ENCODE results near the gene MUC5B. TPM values are rescaled to one million over a fixed set of nuclear protein-coding genes. Genes with fewer than 3 reads are reported as not detected.
"Not testable (repeated sequence)": the region's sequence is repeated elsewhere in the genome, so short reads cannot be mapped to it uniquely, and the experiment has no call there.

The MUC5B gene
- total RNA-seq, 1 donor from 2014 or later = not detected

DNA sequence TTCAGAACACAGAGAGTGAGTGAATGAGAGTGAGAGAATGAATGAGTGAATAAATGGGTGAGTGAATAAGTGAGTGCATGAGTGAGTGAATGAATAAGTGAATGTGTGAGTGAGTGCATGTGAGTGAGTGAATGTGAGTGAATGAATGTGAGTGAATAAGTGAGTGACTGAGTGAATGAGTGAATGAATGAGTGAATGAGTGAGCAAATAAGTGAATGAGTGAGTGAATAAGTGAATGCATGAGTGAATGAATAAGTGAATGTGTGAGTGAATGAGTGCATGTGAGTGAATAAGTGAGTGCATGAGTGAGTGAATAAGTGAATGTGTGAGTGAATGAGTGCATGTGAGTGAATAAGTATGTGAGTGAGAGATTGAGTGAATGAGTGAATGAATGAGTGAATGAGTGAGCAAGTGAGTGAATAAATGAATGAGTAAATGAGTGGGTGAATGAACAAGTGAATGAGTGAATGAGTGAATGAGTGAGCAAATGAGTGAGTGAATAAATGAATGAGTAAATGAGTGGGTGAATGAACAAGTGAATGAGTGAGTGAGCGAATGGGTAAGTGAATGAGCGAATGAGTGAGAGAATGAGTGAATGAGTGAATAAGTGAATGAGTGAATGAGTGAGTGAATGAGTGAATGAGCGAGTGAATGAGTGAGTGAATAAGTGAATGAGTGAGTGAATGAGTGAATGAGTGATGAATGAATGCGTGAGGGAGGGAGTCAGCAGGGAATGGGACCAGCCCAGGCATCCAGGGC is 21.3 kb upstream of the MUC5B start:
- peak; percentile 14 for DNase-seq (ENCODE audit: low read depth)

DNA sequence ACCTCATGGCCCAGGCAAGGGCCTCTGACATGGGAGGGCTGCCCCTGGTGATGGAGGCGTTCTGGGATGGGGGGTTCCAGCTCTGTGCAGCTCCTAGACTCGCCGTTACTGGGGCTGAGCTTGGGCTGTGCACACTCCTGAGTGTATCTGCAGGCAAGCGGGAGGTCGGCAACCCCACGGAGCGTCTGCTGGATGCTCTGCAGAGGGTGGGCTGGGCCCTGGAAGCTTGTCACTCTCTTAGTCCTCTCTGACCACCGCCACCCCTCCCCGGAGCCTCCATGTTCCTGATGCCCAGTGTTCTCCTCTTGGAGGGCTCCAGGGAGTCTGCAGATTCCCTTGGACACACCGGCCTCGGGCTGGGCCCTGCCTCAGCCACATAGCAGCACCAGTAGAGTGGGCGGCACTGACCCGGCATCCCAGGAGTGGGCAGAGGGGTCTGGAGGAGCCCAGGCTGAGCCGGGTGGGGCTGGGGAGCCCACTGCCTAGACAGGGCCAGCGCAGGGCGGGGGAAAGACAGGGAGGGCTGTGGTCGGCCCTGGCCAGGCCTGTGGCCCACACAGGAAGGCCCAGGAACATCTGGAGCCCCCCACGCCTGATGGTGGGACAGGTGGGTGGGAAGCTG is 20.6 kb upstream of the MUC5B start:
- no peak for DNase-seq (ENCODE audit: low read depth)

DNA sequence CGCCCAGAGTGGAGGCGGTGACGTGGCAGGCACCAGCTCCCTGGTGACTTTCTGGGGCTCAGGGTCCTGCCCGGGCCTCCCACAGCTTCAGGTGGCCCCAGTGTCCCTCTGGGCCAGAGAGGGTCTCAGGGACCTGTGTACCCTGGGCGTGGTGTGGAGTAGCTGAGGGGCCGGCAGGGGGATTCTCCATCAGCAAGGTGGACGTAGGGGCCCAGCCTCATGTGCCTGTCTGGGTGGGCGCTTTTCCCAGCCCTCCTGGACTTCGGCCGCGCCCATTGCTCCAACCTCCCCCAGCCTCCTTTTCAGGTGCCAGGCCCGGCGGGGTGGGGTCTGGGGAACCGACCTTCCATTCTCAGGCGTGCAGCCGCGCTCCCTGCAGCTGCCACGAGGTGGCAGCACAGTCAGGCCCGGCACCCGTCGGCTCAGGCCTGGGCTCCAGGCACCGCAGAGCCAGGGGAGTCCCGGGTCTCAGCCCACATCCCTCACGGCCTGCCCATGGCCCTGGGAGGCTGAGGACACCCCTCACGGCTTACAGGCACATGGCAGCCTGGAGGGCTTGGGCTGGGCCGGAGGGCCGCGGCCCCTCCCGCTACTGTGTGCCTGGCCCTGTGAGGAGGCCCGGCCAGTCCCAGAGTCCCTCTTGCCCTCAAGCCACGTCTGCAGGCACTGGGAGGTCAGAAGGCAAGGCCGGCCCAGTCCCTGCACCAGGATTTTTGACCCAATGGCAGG is 19.9 kb upstream of the MUC5B start:
- DNase-seq (ENCODE audit: low read depth) = peak; percentile 39

DNA sequence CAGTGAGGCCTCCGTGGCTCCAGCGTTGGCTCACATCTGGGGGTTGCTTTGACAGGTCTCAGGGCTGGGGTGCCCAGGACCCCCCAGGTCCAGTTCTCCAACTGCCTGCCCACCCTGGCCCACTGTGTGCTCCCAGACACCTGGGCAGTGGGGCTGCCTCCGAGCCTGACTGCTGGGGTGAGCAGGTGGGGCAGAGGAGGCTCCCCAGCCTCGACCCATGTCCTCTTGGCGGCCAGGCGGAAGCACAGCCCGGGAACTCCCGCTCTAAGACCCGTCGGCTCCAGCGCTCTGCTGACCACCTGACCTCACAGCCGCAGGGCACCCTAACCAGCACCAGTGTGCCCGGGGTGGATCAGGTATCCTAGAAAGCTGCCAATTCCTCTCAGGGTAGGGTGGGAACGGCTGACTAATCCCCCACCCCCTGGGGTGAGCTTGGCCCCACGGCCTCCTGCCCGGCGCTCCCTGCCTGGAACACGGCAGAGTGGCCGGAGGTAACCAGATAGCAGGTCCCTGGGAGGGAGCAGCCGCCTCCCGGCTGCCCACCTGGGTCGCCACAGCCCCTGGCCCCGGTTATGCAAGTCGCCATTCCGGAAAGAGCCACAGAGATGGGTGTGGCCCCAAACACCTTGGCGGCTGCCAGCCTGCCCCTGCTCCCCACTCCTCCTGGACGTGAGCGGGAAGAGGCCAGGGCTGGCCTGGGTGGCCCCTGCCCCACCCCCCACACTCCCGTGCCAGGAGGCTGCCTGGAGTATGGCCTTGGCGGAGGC is 19.2 kb upstream of the MUC5B start:
- no peak for DNase-seq (ENCODE audit: low read depth)

- DNase-seq (ENCODE audit: low read depth) = no peak
These were observed 18.3 kb upstream of the MUC5B start for GRCh38 chr11:1204381-1205101.

DNA sequence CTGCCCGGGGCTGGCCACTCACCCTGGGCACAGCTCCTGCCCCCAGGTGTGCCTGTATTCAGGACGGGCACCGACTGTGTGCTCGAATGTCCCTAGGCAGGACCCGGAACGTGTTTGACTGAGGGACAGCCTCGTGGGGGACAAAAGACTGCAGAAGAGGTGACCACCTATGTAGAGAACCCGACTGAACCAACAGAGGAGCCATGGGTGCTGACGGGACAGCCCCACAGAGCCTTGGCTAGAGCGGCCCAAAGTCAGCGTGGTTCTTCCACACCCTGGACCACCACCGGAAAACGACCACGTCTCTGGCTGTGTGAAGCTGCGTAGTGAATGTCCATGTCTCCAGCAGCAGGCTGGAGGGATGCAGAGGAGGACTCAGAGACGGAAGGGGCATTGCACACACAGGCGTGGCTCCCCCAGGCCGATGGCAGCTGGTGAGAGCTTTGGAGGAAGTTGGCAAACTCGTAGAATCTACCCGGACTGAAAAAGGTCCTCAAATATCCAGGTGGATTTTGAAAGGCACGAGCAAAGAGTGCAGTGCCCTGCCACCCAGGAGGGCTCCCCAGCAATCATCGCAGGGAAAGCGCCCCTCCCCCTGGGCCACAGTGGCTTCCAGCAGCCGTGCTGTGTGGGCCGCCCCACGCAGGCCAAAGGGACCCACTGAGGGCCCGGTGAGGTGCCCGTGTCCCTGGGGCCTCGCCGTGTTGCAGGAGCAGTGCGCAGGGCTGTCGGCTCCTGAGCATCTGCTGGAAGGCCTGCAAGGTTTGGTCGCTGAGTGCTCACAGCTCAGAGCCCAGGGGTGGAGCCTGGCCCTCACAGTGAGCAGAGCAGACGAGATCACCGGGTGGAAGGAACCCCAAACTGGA is 17.5 kb upstream of the MUC5B start:
- DNase-seq (ENCODE audit: low read depth) = no peak

DNA sequence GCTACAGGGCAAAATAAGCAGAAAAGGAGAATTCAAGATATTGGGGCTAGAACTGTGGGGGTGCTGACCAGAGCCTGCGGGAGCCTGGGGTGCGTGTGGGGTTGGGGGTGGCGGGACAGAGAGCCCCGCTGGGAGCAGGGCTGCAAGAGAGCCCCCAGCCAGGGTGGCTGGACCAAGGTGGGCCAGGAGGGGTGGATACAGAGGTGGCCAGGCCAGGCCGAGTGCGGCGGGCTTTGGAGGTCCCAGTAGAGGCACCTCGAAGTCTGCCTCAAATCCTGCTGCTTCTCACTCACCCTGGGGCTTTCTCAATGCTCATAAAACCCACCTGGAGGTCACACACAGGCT is 16.9 kb upstream of the MUC5B start:
- DNase-seq (ENCODE audit: low read depth) = no peak

DNA sequence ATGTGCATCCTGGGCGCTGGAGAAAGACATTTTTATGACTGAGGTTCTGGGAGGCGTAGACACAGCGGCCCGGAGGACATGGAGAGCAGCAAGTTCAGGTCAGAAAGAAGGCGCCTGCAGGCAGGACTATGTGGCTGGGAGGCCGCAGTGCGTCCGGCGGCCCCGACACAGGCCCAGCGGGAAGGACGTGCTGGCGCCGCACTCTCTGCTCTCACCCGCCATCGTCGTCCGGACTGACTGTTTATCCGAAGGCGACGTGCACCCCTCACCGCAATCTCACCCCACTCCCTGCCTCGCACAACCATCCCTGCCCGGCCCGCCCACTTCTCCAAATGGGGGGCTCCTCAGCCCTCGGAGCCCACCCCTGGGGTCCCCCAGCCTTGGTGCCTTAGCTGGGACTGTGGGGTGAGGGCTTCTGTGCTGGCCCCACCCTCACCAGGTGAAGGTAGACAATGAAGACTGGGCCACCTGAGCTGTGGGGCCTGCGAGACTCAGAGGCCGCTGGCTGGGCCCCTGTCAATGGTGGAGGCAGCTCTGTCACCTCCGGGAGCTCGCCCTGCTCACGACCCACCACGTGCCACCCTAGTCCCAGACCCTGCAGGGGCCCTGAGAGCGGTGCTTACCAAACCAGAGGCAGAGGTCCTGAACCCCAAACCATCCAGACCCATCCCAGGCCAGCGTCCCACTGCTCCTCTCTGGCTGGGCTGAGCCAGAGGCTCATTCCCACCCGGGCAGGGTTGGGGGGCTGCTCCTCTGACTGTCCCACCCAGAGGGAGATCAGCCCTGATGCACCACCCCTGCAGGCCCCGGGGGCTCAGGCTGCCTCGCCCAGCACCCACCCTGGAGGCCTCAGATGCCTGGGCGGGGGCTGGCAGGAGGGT is 16.2 kb upstream of the MUC5B start:
- no peak for DNase-seq (ENCODE audit: low read depth)

DNA sequence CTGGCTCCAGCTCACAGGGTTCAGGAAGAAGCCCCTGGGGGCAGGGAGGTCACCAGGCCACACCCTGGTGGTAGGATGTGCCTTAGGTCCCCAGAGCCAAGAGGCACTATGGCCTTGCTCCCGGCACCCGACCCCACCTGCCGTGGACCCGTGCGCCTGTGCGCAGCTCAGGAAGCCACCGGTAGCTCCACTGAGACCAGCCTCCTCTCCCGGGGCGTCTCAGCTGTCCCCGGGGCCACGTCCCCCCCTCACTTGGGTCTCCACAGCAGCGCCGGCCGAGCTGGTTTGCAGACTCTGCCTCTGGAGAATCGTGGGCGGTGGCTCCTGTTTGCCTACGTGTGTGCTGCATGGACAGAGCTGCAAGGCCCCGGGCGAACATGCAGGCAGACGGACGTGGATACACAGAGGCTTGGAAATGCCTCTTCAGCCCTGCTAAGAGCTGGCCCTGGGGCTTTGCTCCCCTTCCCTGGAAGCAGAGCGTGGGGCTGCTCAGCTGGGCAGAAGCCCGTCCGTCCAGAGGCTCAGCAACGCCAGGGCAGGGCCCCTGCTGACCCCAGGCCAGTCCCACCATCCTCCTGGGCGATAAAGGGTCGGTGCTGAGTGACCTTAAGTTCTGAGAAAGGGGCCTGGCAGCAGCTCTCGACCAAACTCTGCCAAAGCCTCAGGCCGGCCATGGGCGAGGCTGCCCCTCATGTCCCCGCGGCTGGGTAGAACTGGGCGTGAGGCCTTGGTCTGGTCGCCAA is 15.3 kb upstream of the MUC5B start:
- no peak for DNase-seq (ENCODE audit: low read depth)

- DNase-seq (ENCODE audit: low read depth) = no peak
These were observed 14.8 kb upstream of the MUC5B start for GRCh38 chr11:1208144-1208393.

DNA sequence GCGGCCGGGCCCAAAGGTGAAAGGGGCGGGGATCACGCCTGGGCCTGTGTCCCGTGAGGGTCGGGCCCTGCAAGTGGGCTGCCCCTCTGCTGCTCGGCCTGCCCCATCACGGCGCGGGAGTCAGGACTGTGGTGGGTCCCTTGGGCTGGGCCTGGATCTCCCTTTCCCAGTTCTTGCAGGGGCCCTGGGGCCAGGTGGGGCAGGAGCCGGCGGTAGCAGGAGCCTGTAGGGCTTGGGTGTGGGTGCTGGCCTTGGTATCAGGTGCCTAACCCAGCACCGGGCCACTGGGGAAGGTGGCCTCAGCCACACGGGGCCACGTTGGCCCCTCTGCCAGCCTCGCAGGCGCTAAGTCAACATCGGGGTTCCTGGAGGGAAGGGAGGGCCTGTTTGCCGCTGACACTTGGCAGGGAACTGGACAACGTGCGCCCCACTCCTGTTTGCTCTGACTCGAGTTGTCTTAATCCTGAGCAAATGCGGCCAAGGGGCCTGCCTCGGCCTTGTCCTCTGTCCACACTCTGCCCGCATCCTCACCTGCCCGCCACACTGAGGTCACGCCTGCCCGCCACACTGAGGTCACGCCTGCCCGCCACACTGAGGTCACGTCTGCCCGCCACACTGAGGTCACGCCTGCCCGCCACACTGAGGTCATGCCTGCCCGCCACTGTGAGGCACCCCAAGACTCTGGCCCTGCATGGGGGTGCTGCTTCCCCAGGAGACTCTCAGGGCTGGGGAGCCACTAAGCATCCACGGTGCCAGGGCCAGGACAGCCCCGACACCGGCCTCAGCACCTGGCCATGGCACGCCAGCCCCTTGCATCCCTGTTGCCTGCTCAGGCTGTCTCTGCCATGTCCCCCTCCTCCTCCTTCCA is 14.2 kb upstream of the MUC5B start:
- no peak for DNase-seq (ENCODE audit: low read depth)

GRCh38 chr11:1209371-1210057 is 13.4 kb upstream of the MUC5B start:
- DNase-seq (ENCODE audit: low read depth) = no peak

GRCh38 chr11:1211838-1212237 is 11.0 kb upstream of the MUC5B start:
- DNase-seq (ENCODE audit: low read depth) = no peak

GRCh38 chr11:1215826-1216225 is 7.0 kb upstream of the MUC5B start:
- DNase-seq (ENCODE audit: low read depth) = not testable (repeated sequence)

GRCh38 chr11:1217151-1217550 is 5.7 kb upstream of the MUC5B start:
- DNase-seq (ENCODE audit: low read depth) = no peak

DNA sequence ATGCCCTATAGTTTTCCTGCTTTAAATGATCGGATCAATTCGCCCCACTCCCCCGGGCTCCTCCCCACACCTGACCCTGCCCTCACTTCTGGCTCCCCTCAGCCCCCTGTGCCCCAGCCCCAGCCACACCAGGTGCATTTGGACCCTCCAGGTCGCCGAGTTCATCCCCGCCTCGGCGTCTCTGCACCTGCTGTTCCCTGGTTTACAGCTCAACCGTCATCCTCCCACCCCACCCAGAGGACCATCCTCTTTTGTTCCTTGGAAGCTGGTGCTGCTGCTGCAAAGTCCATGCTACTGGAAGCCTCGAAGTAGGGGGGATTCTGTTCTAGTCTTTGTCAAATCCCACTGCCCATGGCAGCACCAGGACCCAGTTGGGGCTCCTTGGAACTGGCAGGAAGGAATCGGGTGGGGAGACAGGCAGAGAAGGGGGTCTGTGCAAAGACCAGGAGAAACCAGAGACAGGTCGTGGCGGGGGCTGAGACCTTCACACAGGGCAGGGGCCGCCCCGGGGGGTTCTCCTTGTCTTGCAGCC is 4.5 kb upstream of the MUC5B start:
- DNase-seq (ENCODE audit: low read depth) = no peak
